Uterus (tissue), 2 donors: ENCODE results near the gene PYCARD.

ENCODE experiments used
- POLR2A ChIP-seq, 2 donors: fragments of 450-650 bp; IDR thresholded peaks; one replicate each; pipeline ENCODE4 v1.6.1; 2016; ENCODE audit warnings: antibody characterized with exemption in 2 of 2, mild to moderate bottlenecking in 1 of 2, moderate library complexity in 1 of 2
- TF ChIP-seq, protein P1 (sequence below), 4 experiments: fragments of 200-600 bp in 2 of 4; fragments of 450-650 bp in 2 of 4; sonication (generic) in 2 of 4; IDR thresholded peaks; one replicate each; pipeline ENCODE4 v1.5.1; 2016 to 2019; ENCODE audit warnings: antibody characterized with exemption in 4 of 4, mild to moderate bottlenecking in 2 of 4, moderate library complexity in 1 of 4

DNA sequence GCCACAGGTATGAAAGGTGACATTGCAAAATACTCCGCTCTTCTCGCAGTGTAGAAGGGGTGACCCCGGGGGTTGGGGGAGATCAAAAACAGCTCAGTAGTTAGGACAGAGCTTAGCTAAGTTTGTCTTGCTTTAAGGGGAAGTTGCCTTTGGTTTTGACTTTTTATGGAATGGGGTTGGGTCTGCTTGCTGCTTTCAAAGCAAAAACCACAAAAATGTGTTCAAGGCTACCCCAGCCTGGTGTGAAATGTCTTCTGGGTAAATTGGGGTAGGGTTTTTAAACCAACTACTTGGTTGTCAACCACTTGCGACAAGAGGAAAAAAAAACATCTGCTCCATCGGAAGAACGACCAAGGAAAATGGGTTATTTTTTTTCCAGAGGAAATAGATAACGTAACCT, 16.4 kb downstream of the PYCARD start:
- TF ChIP-seq, protein P1, sequence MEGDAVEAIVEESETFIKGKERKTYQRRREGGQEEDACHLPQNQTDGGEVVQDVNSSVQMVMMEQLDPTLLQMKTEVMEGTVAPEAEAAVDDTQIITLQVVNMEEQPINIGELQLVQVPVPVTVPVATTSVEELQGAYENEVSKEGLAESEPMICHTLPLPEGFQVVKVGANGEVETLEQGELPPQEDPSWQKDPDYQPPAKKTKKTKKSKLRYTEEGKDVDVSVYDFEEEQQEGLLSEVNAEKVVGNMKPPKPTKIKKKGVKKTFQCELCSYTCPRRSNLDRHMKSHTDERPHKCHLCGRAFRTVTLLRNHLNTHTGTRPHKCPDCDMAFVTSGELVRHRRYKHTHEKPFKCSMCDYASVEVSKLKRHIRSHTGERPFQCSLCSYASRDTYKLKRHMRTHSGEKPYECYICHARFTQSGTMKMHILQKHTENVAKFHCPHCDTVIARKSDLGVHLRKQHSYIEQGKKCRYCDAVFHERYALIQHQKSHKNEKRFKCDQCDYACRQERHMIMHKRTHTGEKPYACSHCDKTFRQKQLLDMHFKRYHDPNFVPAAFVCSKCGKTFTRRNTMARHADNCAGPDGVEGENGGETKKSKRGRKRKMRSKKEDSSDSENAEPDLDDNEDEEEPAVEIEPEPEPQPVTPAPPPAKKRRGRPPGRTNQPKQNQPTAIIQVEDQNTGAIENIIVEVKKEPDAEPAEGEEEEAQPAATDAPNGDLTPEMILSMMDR (IDR thresholded peaks at IDR 0.05), result no peak
- no peak for TF ChIP-seq POLR2A (IDR thresholded peaks at IDR 0.05)
